HUES6 (cell line): ENCODE data around the gene YIPF7.

Experiments used
- H3K27ac ChIP-seq: 2 replicates; pipeline ENCODE4 v1.7.0; 2013; ENCODE audit warnings: low read depth, mild to moderate bottlenecking, low read length, inconsistent platforms
- H3K27me3 ChIP-seq: 2 replicates; pipeline ENCODE4 v1.6.1; 2013; ENCODE audit warnings: low read length; ENCODE audit not compliant: control insufficient read depth, insufficient read depth
- H3K36me3 ChIP-seq: 2 replicates; pipeline ENCODE4 v1.6.1; 2013; ENCODE audit warnings: low read length; ENCODE audit not compliant: control insufficient read depth, insufficient read depth
- H3K4me1 ChIP-seq: 2 replicates; pipeline ENCODE4 v1.6.1; 2013; ENCODE audit warnings: low read length; ENCODE audit not compliant: control insufficient read depth, insufficient read depth
- H3K4me3 ChIP-seq: 2 replicates; pipeline ENCODE4 v1.5.1; 2013; ENCODE audit warnings: low read depth, low read length
- H3K9ac ChIP-seq: one replicate; pipeline ENCODE4 v1.6.1; 2013; ENCODE audit warnings: mild to moderate bottlenecking, low read length
- H3K9me3 ChIP-seq: 2 replicates; pipeline ENCODE4 v1.6.1; 2013; ENCODE audit warnings: low read depth, low read length; ENCODE audit not compliant: control insufficient read depth, insufficient read depth

YIPF7 gene

GRCh38 chr4:44668526-44668925, 17.1 kb upstream of the YIPF7 start:
- no peaks in the 10 kb centered on the region for H3K9me3 ChIP-seq
- no peak overlapping the region for H3K9ac ChIP-seq

DNA sequence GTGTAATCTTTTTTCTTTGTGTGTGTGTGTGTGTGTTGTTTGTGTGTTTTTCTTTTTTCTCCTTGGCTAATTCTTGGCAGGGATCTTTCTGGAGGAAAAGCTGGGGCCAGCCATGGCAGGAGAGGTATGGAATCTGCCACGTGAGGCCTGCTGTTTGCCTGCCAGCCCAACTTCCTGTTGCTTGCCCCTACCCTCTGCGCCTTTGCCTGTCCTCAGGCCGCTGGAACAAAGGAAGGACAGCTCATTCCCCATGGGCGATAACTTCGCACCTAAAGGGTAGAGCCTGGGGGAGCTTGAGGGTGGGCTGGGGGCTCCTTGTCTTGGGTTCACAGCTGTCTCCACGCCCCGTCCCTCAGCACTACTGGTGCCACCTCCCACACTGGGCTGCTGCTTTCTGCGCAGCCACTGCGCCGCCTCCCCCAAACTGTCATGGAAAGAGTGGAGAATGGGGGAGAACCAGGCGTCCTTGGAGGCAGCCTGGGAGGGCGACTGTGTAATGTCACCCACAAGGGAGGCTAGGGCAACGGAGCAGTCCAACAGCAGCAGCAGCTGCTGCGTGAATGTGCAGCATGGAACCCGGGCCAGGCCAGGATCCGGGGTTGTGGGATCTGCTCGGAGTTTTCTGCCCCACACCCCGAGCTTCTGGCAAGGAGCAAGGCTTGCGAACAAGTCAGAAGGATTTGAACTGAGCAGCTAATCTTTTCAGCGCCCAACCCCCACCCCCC, 12.3 kb upstream of the YIPF7 start:
- H3K4me1 ChIP-seq: peaks cover 4% of the 10 kb centered on the region; the same call in 1 of the 2 replicates
- no peak overlapping the region for H3K4me3 ChIP-seq
- no peak overlapping the region for H3K9ac ChIP-seq
- no peaks in the 10 kb centered on the region for H3K27me3 ChIP-seq
- H3K9me3 ChIP-seq: no peaks in the 10 kb centered on the region
- no peak overlapping the region for H3K27ac ChIP-seq
- H3K36me3 ChIP-seq: no peaks in the 10 kb centered on the region

More at GRCh38 chr4:44668526-44668925, 17.1 kb upstream of the YIPF7 start:
- peaks cover 4% of the 10 kb centered on the region; the same call in 1 of the 2 replicates for H3K4me1 ChIP-seq
- peaks cover 4% of the 10 kb centered on the region; the same call in 1 of the 2 replicates for H3K27me3 ChIP-seq
- H3K27ac ChIP-seq: no peak overlapping the region
- no peak overlapping the region for H3K4me3 ChIP-seq
- H3K36me3 ChIP-seq: no peaks in the 10 kb centered on the region

GRCh38 chr4:44662623-44663005, 11.2 kb upstream of the YIPF7 start:
- no peak overlapping the region for H3K27ac ChIP-seq
- H3K9me3 ChIP-seq: no peaks in the 10 kb centered on the region
- no peaks in the 10 kb centered on the region for H3K36me3 ChIP-seq
- no peak overlapping the region for H3K4me3 ChIP-seq
- H3K4me1 ChIP-seq: peaks cover 4% of the 10 kb centered on the region; the same call in 1 of the 2 replicates
- no peaks in the 10 kb centered on the region for H3K27me3 ChIP-seq
- H3K9ac ChIP-seq: no peak overlapping the region

GRCh38 chr4:44661940-44662622, 10.7 kb upstream of the YIPF7 start:
- H3K4me1 ChIP-seq: peaks cover 4% of the 10 kb centered on the region; the same call in 1 of the 2 replicates

DNA sequence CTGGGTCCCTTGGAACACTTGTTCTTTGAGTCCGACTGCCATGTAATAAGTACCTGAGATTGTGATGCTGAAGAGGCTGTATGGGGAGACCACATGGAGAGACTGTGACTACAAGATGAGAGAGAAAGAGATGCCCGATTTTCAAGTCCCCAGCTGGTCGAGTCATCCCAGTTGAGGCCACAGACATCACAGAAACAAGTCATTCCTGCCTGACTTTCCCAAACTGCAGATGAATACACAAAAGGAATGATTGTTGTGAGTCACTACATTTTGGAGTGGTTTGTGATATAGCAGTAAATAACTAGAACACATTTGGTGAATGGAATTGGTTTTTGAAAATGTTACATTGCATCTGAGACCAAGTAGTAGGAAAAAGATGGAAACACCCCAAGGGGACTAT, 9.0 kb upstream of the YIPF7 start:
- H3K9ac ChIP-seq: no peak overlapping the region
- no peaks in the 10 kb centered on the region for H3K36me3 ChIP-seq
- H3K9me3 ChIP-seq: no peaks in the 10 kb centered on the region
- no peak overlapping the region for H3K27ac ChIP-seq
- no peak overlapping the region for H3K4me3 ChIP-seq
- H3K27me3 ChIP-seq: no peaks in the 10 kb centered on the region
- H3K4me1 ChIP-seq: peaks cover 4% of the 10 kb centered on the region; the same call in 1 of the 2 replicates

More at GRCh38 chr4:44661940-44662622, 10.7 kb upstream of the YIPF7 start:
- Histone ChIP-seq H3K27ac (no peak overlapping the region), H3K27me3 (no peaks in the 10 kb centered on the region), H3K9me3 (no peaks in the 10 kb centered on the region), H3K9ac (no peak overlapping the region), H3K36me3 (no peaks in the 10 kb centered on the region), H3K4me3 (no peak overlapping the region)

DNA sequence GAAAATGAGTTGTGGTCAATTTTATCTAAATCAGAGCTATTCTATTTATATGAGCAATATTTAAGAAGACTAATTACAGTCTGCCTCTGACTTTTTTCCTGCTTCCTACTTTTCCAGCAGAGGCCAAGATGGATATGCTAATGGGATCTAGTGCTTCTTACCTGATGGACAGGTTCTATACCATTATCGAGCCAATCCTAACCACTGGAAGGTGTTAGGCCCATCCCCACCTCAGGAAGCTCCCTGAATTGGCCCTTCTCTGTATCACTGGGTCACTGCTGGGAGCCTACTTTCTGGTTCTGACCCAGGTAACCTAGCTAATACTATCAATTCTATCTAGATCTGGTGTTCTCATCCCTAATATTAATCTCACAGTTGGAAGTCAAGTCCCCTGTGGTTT, 577 bp upstream of the YIPF7 start:
- H3K4me3 ChIP-seq: no peak overlapping the region
- no peaks in the 10 kb centered on the region; the same call in 1 of the 2 replicates for H3K27me3 ChIP-seq
- no peaks in the 10 kb centered on the region for H3K36me3 ChIP-seq
- no peaks in the 10 kb centered on the region for H3K9me3 ChIP-seq
- no peak overlapping the region for H3K27ac ChIP-seq
- no peaks in the 10 kb centered on the region for H3K4me1 ChIP-seq
- H3K9ac ChIP-seq: no peak overlapping the region

GRCh38 chr4:44646151-44646550, 5.3 kb downstream of the YIPF7 start:
- Histone ChIP-seq H3K4me3 (no peak overlapping the region), H3K27ac (no peak overlapping the region), H3K9me3 (peaks cover 20% of the 10 kb centered on the region)

GRCh38 chr4:44638091-44638490, 13.3 kb downstream of the YIPF7 start:
- Histone ChIP-seq H3K9ac (no peak overlapping the region), H3K27ac (no peak overlapping the region), H3K4me3 (no peak overlapping the region), H3K36me3 (no peaks in the 10 kb centered on the region), H3K9me3 (peaks cover 8% of the 10 kb centered on the region; the same call in 1 of the 2 replicates), H3K4me1 (no peaks in the 10 kb centered on the region), H3K27me3 (no peaks in the 10 kb centered on the region)

More at GRCh38 chr4:44646151-44646550, 5.3 kb downstream of the YIPF7 start:
- Histone ChIP-seq H3K9ac (no peak overlapping the region), H3K4me1 (no peaks in the 10 kb centered on the region), H3K36me3 (no peaks in the 10 kb centered on the region), H3K27me3 (no peaks in the 10 kb centered on the region)

- H3K9ac ChIP-seq: no peak overlapping the region
- no peaks in the 10 kb centered on the region for H3K4me1 ChIP-seq
- H3K27ac ChIP-seq: no peak overlapping the region
- no peaks in the 10 kb centered on the region for H3K9me3 ChIP-seq
- no peaks in the 10 kb centered on the region for H3K27me3 ChIP-seq
- H3K36me3 ChIP-seq: no peaks in the 10 kb centered on the region
- H3K4me3 ChIP-seq: no peak overlapping the region
Observed at GRCh38 chr4:44632733-44633132, 18.7 kb downstream of the YIPF7 start.

DNA sequence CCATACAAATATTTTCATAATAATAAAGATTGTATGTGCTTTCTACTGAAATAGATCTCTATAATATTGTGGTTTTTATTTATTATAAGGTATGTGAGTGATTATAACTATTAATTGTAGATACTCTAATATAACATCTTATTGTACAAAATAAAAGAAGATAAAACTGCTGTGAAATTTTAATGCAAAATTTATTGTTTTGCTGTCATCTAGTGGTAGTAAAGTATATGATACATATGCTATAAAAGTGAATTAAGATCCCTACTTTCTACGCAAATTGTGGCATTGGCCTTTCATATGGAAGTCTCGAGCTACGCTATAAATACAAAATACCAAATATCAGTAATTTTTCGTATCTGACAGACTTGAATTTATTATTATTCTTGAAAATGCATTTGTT, 19.3 kb downstream of the YIPF7 start:
- no peak overlapping the region for H3K4me3 ChIP-seq
- H3K4me1 ChIP-seq: no peaks in the 10 kb centered on the region
- no peaks in the 10 kb centered on the region for H3K9me3 ChIP-seq
- no peak overlapping the region for H3K9ac ChIP-seq
- no peaks in the 10 kb centered on the region for H3K36me3 ChIP-seq
- no peak overlapping the region for H3K27ac ChIP-seq
- no peaks in the 10 kb centered on the region for H3K27me3 ChIP-seq

DNA sequence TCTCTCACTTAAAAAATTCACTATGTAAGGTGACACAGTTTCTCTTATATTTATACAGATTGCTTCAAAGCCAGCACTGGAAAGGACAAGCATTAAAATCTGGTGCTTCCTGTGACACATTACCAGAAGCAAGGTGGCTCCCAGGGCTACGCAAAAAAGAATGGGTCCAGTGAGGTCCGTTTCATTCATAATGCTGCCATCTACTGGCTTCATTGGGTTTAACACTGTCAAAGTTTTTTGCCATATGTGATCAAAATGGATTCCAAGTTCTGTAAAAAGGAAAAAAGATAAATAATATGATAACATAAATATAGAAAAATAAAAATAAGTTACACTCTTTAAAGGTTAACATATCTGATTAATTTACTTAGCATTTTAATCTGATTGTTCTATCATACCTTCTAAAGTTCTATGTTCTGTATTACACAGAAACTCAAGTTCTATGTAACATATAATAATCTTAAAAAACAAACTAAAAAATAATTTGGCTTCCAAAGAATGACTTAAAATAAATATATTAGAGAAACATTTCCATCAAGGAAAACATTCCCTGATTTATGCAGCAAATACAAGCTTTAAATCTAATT, 22.1 kb downstream of the YIPF7 start:
- Histone ChIP-seq H3K9me3 (no peaks in the 10 kb centered on the region), H3K27me3 (no peaks in the 10 kb centered on the region), H3K27ac (no peak overlapping the region), H3K9ac (no peak overlapping the region), H3K36me3 (no peaks in the 10 kb centered on the region), H3K4me1 (no peaks in the 10 kb centered on the region), H3K4me3 (no peak overlapping the region)
